Fibroblast of peridontal ligament (primary cell): ENCODE results near the gene S100PBP.

Source experiments
- DNase-seq: peaks from one replicate; pipeline ENCODE4 v3.0.0-alpha.2; 2010; ENCODE audit errors: extremely low read depth

S100PBP gene

GRCh38 chr1:32825181-32825580 is 7.7 kb downstream of the S100PBP start:
- no peak for DNase-seq

- peak; percentile 54 for DNase-seq
Observed at GRCh38 chr1:32828341-32828740, 10.9 kb downstream of the S100PBP start.

- no peak for DNase-seq
Observed at GRCh38 chr1:32830092-32830852, 12.8 kb downstream of the S100PBP start.

- no peak for DNase-seq
Observed at GRCh38 chr1:32831878-32832277, 14.4 kb downstream of the S100PBP start.

- no peak for DNase-seq
Observed at GRCh38 chr1:32848354-32849063, 31.1 kb downstream of the S100PBP start.

- DNase-seq = no peak
Observed at GRCh38 chr1:32855861-32856617, 38.6 kb downstream of the S100PBP start.

GRCh38 chr1:32858136-32858535 is 40.7 kb downstream of the S100PBP start:
- DNase-seq = no peak

GRCh38 chr1:32858791-32859190 is 41.3 kb downstream of the S100PBP start:
- DNase-seq = no peak

GRCh38 chr1:32859915-32860314 is 42.5 kb downstream of the S100PBP start:
- no peak for DNase-seq

GRCh38 chr1:32860566-32860965 is 43.1 kb downstream of the S100PBP start:
- DNase-seq = no peak

GRCh38 chr1:32861904-32862695 is 44.6 kb downstream of the S100PBP start:
- DNase-seq = peak; percentile 66

- DNase-seq = no peak
Observed at GRCh38 chr1:32863218-32863880, 45.9 kb downstream of the S100PBP start.

GRCh38 chr1:32863881-32864245 is 46.4 kb downstream of the S100PBP start:
- DNase-seq = no peak

- no peak for DNase-seq
Observed at GRCh38 chr1:32864375-32865019, 47.0 kb downstream of the S100PBP start.

GRCh38 chr1:32865639-32866405 is 48.4 kb downstream of the S100PBP start:
- DNase-seq = no peak

- DNase-seq = no peak
Observed at GRCh38 chr1:32867151-32867550, 49.7 kb downstream of the S100PBP start.

- DNase-seq = no peak
Observed at GRCh38 chr1:32867671-32868070, 50.2 kb downstream of the S100PBP start.

- DNase-seq = no peak
Observed at GRCh38 chr1:32868085-32868484, 50.6 kb downstream of the S100PBP start.

GRCh38 chr1:32868806-32869455 is 51.5 kb downstream of the S100PBP start:
- DNase-seq = no peak
